Hematopoietic multipotent progenitor cell treated with erythropoietin and hydrocortisone succinate and interleukin-3 and kit ligand, for 6 days (in vitro differentiated cells): ENCODE data around the gene CUZD1.

Experiments
- DNase-seq: peaks from one replicate; pipeline ENCODE4 v3.0.0-alpha.2; 2015

CUZD1 gene

DNA sequence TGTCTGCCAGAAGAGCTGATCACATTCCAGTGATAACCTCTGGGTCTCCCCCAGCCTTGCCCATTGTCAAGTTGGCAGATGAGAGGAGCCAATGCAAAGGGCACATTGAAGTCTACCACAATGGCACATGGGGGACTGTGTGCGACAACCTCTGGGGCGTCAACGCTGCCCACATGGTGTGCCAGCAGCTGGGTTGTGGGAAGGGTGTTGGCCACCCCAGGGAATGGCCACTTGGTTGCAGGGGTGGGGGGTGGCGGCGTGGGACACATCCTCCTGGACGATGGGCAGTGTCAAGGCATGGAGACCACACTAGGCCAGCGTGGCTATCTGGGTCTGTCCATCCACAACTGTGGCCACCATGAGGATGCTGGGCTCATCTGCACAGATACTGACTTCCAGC is 43.4 kb downstream of the CUZD1 start:
- DNase-seq, result no peak

DNA sequence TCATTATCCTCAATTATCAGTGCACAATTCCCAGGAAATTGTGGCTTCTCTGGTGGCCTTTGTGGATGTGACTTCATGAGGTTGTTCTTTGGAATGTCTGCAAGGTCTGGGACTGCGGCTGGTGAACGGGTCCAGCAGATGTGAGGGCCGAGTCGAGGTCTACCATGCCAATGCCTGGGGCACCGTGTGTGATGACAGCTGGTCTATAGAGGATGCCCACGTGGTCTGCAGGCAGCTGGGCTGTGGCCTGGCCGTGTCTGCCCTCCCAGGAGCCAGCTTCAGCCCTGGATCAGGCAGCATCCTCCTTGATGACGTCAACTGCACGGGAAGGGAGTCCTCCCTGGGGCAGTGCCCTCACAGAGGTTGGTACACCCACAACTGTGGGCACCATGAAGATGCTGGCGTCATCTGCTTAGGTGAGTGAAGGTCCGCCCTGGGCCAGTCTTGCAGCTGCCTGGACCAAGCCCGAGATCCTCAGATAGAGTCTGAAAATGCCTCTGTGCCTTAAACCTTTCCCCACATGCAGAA is 46.9 kb downstream of the CUZD1 start:
- no peak for DNase-seq

DNA sequence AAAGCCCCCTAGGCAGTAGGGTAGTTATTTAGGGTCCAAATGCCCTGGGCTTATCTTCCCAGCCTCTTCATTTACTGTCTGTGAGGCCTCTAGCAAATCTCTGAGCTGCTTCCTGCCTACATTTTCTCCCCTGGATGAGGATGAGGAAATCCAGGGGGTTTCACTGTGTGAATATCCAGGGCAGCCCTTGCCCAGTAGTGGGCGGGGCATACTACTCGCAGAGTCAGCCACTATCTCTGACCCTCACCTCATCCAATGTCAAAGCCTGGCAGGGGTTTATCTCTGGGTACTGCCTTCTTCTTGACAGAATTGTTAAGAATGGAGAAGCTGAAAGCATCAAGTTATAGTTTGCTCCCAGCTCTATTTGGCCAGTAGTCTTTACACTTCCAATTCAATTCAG is 48.9 kb downstream of the CUZD1 start:
- DNase-seq, result no peak

DNA sequence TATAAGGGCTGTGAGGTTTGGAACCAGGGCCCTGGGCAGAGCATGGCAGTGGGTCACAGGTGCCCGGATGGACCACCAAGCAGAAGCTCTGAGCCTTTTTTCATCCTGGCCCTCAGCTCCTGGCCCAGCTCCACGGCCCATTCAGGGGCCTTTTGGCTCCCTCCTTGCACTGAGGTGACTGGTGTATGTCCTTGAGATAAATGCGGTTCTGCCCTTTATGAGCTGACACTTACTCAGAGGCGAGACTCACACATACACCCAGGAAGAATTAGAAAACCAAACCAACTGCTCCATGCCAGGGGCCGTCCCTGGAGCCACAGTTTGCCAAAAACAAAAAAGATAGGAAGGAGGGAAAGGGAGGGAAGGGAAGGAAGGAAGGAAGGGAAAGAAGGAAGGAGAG is 49.7 kb downstream of the CUZD1 start:
- DNase-seq, result no peak

DNA sequence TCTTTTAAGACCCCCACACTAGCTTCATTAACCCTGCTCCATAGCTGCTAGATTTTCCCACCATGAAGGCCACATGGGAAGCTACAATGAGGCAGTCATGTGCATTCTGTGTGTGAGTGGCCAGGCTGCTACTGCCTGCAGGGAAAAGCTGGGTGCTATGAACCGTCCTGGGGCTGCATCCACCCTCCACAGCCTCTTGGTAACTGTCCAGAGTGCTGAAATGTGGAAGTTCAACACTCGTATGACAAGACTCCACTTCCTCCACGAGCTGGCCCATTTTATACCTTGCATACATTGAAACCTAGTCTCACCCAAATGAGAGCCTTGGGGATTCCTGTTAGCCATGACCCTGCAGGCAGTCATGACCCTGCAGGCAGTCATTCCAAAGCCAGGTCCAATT is 59.4 kb downstream of the CUZD1 start:
- peak; percentile 72 for DNase-seq

DNA sequence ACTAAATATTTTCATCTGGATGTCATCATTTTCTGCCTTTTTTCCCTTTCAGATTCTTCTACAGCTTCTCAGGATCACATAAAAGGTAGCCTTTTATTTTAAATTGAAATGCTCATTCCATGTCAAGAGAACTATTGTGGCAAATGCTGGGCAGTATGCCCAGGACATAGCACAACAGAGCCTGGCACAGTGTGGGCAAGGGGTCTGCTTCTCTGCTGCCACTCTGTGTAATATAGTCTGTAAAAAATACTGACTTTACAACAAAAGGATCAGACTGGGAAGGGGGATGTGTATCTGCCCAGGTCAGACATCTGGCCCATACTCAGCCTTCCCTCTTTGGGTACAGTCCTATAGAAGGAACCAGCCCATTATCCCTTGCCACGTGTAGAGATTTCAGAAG is 62.7 kb downstream of the CUZD1 start:
- DNase-seq, result no peak
